ENCODE results near the gene SMPD4. TPM values are rescaled to one million over a fixed set of nuclear protein-coding genes. Genes with fewer than 3 reads are reported as not detected.
"Not testable (repeated sequence)": the region's sequence is repeated elsewhere in the genome, so short reads cannot be mapped to it uniquely, and the experiment has no call there.

The SMPD4 gene
- total and polyA plus RNA-seq, 4 donors = 27.3 to 46.4 (median 28.6) TPM

- WGBS, 2 donors = 89 to 93% methylated on average over 14 to 15 of the region's 15 CpGs
- no peak overlapping the region for H3K4me3 ChIP-seq
- H3K27ac ChIP-seq (ENCODE audit: low read depth in 1 of 2, low read length in 1 of 2) = no peak overlapping the region
- ATAC-seq (ENCODE audit: insufficient read depth, low FRiP score) (no peak), DNase-seq (no peak)
- H3K27me3 ChIP-seq (ENCODE audit: control insufficient read depth in 3 of 3, insufficient read depth in 3 of 3, low read length in 2 of 3) = no peaks in the 10 kb centered on the region
- TF ChIP-seq CTCF (IDR thresholded peaks at IDR 0.05; ENCODE audit: control extremely low read depth, extremely low read depth) = no peak
- no peaks in the 10 kb centered on the region for H3K36me3 ChIP-seq (ENCODE audit: control insufficient read depth in 4 of 4, insufficient read depth in 4 of 4, low read length in 4 of 4)
- H3K9ac ChIP-seq (ENCODE audit: insufficient read depth in 1 of 2, low read length in 2 of 2) = no peak overlapping the region
- H3K9me3 ChIP-seq (ENCODE audit: control insufficient read depth in 4 of 4, insufficient read depth in 3 of 4, low read length in 3 of 4) = no peaks in the 10 kb centered on the region
- H3K4me1 ChIP-seq (ENCODE audit: control insufficient read depth in 5 of 5, insufficient read depth in 5 of 5, low read length in 5 of 5) = no peaks in the 10 kb centered on the region
These were observed 45.5 kb downstream of the SMPD4 start for GRCh38 chr2:130135692-130136541.

- WGBS, 2 donors = 89 to 90% methylated on average over 16 to 19 of the region's 29 CpGs
- not testable (repeated sequence) for H3K9me3 ChIP-seq (ENCODE audit: control insufficient read depth in 4 of 4, insufficient read depth in 3 of 4, low read length in 3 of 4); H3K9ac ChIP-seq (ENCODE audit: insufficient read depth in 1 of 2, low read length in 2 of 2); H3K4me1 ChIP-seq (ENCODE audit: control insufficient read depth in 5 of 5, insufficient read depth in 5 of 5, low read length in 5 of 5); H3K36me3 ChIP-seq (ENCODE audit: control insufficient read depth in 4 of 4, insufficient read depth in 4 of 4, low read length in 4 of 4); H3K4me3 ChIP-seq; H3K27me3 ChIP-seq (ENCODE audit: control insufficient read depth in 3 of 3, insufficient read depth in 3 of 3, low read length in 2 of 3); DNase-seq; H3K27ac ChIP-seq (ENCODE audit: low read depth in 1 of 2, low read length in 1 of 2); ATAC-seq (ENCODE audit: insufficient read depth, low FRiP score)
These were observed 52.1 kb downstream of the SMPD4 start, which contains the start of gene POTEF for GRCh38 chr2:130129120-130129829. Gene POTEF (minus strand): TSS chr2:130129222. CDS start chr2:130120515, 8,707 bp downstream.

- not testable (repeated sequence) for ATAC-seq (ENCODE audit: insufficient read depth, low FRiP score); H3K27ac ChIP-seq (ENCODE audit: low read depth in 1 of 2, low read length in 1 of 2); H3K27me3 ChIP-seq (ENCODE audit: control insufficient read depth in 3 of 3, insufficient read depth in 3 of 3, low read length in 2 of 3); DNase-seq; H3K36me3 ChIP-seq (ENCODE audit: control insufficient read depth in 4 of 4, insufficient read depth in 4 of 4, low read length in 4 of 4); H3K4me1 ChIP-seq (ENCODE audit: control insufficient read depth in 5 of 5, insufficient read depth in 5 of 5, low read length in 5 of 5); H3K4me3 ChIP-seq; H3K9ac ChIP-seq (ENCODE audit: insufficient read depth in 1 of 2, low read length in 2 of 2); H3K9me3 ChIP-seq (ENCODE audit: control insufficient read depth in 4 of 4, insufficient read depth in 3 of 4, low read length in 3 of 4)
- 86 to 96% methylated on average over 14 of the region's 14 CpGs for WGBS, 2 donors
These were observed 52.9 kb downstream of the SMPD4 start for GRCh38 chr2:130128464-130128863.

- ATAC-seq (ENCODE audit: insufficient read depth, low FRiP score); H3K27ac ChIP-seq (ENCODE audit: low read depth in 1 of 2, low read length in 1 of 2); H3K9me3 ChIP-seq (ENCODE audit: control insufficient read depth in 4 of 4, insufficient read depth in 3 of 4, low read length in 3 of 4); H3K9ac ChIP-seq (ENCODE audit: insufficient read depth in 1 of 2, low read length in 2 of 2); H3K27me3 ChIP-seq (ENCODE audit: control insufficient read depth in 3 of 3, insufficient read depth in 3 of 3, low read length in 2 of 3); H3K36me3 ChIP-seq (ENCODE audit: control insufficient read depth in 4 of 4, insufficient read depth in 4 of 4, low read length in 4 of 4); H3K4me1 ChIP-seq (ENCODE audit: control insufficient read depth in 5 of 5, insufficient read depth in 5 of 5, low read length in 5 of 5); DNase-seq; H3K4me3 ChIP-seq: not testable (repeated sequence)
- WGBS, 2 donors = 75 to 81% methylated on average over 2 to 4 of the region's 9 CpGs
These were observed 53.7 kb downstream of the SMPD4 start for GRCh38 chr2:130127726-130128125.

GRCh38 chr2:130120924-130121323 lies 60.5 kb downstream of the SMPD4 start:
- H3K4me1 ChIP-seq (ENCODE audit: control insufficient read depth in 5 of 5, insufficient read depth in 5 of 5, low read length in 5 of 5); H3K9me3 ChIP-seq (ENCODE audit: control insufficient read depth in 4 of 4, insufficient read depth in 3 of 4, low read length in 3 of 4); H3K9ac ChIP-seq (ENCODE audit: insufficient read depth in 1 of 2, low read length in 2 of 2); H3K27me3 ChIP-seq (ENCODE audit: control insufficient read depth in 3 of 3, insufficient read depth in 3 of 3, low read length in 2 of 3); H3K4me3 ChIP-seq; H3K36me3 ChIP-seq (ENCODE audit: control insufficient read depth in 4 of 4, insufficient read depth in 4 of 4, low read length in 4 of 4); H3K27ac ChIP-seq (ENCODE audit: low read depth in 1 of 2, low read length in 1 of 2); DNase-seq; ATAC-seq (ENCODE audit: insufficient read depth, low FRiP score): not testable (repeated sequence)
- 93 to 95% methylated on average over 25 to 38 of the region's 45 CpGs for WGBS, 2 donors

GRCh38 chr2:130102597-130103363 lies 78.6 kb downstream of the SMPD4 start:
- DNase-seq = peak in 2 of 3 donors; percentile 18 to 35
- H3K9ac ChIP-seq (ENCODE audit: insufficient read depth in 1 of 2, low read length in 2 of 2); H3K27ac ChIP-seq (ENCODE audit: low read depth in 1 of 2, low read length in 1 of 2); H3K4me3 ChIP-seq; H3K27me3 ChIP-seq (ENCODE audit: control insufficient read depth in 3 of 3, insufficient read depth in 3 of 3, low read length in 2 of 3); H3K9me3 ChIP-seq (ENCODE audit: control insufficient read depth in 4 of 4, insufficient read depth in 3 of 4, low read length in 3 of 4); H3K36me3 ChIP-seq (ENCODE audit: control insufficient read depth in 4 of 4, insufficient read depth in 4 of 4, low read length in 4 of 4); ATAC-seq (ENCODE audit: insufficient read depth, low FRiP score); H3K4me1 ChIP-seq (ENCODE audit: control insufficient read depth in 5 of 5, insufficient read depth in 5 of 5, low read length in 5 of 5): not testable (repeated sequence)
- 66 to 72% methylated on average over 5 to 8 of the region's 8 CpGs for WGBS, 2 donors
